Measurements from ENCODE around the gene GPC6.

DNA sequence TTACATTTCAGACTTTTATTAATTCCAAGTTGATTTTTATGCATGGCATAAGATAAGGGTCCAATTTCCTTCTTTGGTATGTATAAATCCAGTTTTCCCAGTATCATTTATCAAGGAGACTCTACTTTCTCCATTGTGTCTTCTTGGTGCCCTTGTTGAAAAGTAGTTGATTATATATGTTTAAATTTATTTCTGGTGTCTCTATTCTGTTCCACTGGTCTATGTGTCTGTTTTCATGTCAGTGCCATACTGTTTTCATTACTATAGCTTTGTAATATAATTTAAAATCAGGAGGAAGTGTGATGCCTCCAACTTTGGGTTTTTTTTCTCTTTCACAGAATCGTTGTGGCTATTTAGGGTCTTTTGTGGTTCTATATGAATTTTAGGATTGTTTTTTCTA is 1019.9 kb downstream of the GPC6 start:
- TF ChIP-seq GABPA (IDR thresholded peaks at IDR 0.05 in 1 of 2, conservative IDR thresholded peaks at IDR 0.05 in 1 of 2): no peak
- TF ChIP-seq, protein P1, sequence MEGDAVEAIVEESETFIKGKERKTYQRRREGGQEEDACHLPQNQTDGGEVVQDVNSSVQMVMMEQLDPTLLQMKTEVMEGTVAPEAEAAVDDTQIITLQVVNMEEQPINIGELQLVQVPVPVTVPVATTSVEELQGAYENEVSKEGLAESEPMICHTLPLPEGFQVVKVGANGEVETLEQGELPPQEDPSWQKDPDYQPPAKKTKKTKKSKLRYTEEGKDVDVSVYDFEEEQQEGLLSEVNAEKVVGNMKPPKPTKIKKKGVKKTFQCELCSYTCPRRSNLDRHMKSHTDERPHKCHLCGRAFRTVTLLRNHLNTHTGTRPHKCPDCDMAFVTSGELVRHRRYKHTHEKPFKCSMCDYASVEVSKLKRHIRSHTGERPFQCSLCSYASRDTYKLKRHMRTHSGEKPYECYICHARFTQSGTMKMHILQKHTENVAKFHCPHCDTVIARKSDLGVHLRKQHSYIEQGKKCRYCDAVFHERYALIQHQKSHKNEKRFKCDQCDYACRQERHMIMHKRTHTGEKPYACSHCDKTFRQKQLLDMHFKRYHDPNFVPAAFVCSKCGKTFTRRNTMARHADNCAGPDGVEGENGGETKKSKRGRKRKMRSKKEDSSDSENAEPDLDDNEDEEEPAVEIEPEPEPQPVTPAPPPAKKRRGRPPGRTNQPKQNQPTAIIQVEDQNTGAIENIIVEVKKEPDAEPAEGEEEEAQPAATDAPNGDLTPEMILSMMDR (IDR thresholded peaks at IDR 0.05; ENCODE audit: low read depth, low read length, missing input control): no peak
- TF ChIP-seq TAF1 (conservative IDR thresholded peaks at IDR 0.05): no peak
- no peak for TF ChIP-seq ATF3 (IDR thresholded peaks at IDR 0.05)
- TF ChIP-seq, protein P2, sequence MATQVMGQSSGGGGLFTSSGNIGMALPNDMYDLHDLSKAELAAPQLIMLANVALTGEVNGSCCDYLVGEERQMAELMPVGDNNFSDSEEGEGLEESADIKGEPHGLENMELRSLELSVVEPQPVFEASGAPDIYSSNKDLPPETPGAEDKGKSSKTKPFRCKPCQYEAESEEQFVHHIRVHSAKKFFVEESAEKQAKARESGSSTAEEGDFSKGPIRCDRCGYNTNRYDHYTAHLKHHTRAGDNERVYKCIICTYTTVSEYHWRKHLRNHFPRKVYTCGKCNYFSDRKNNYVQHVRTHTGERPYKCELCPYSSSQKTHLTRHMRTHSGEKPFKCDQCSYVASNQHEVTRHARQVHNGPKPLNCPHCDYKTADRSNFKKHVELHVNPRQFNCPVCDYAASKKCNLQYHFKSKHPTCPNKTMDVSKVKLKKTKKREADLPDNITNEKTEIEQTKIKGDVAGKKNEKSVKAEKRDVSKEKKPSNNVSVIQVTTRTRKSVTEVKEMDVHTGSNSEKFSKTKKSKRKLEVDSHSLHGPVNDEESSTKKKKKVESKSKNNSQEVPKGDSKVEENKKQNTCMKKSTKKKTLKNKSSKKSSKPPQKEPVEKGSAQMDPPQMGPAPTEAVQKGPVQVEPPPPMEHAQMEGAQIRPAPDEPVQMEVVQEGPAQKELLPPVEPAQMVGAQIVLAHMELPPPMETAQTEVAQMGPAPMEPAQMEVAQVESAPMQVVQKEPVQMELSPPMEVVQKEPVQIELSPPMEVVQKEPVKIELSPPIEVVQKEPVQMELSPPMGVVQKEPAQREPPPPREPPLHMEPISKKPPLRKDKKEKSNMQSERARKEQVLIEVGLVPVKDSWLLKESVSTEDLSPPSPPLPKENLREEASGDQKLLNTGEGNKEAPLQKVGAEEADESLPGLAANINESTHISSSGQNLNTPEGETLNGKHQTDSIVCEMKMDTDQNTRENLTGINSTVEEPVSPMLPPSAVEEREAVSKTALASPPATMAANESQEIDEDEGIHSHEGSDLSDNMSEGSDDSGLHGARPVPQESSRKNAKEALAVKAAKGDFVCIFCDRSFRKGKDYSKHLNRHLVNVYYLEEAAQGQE (IDR thresholded peaks at IDR 0.05): no peak
- TF ChIP-seq FOXA1 (IDR thresholded peaks at IDR 0.05): no peak
- TF ChIP-seq SP1 (IDR thresholded peaks at IDR 0.05): no peak
- TF ChIP-seq RAD21 (IDR thresholded peaks at IDR 0.05): no peak
- TF ChIP-seq YY1 (IDR thresholded peaks at IDR 0.05): no peak
- TF ChIP-seq MAX (IDR thresholded peaks at IDR 0.05): no peak
- TF ChIP-seq ZBTB33 (IDR thresholded peaks at IDR 0.05): no peak
- no peak for TF ChIP-seq RXRA (IDR thresholded peaks at IDR 0.05)
- TF ChIP-seq JUND (IDR thresholded peaks at IDR 0.05): no peak
- no peak for TF ChIP-seq HNF4A (conservative IDR thresholded peaks at IDR 0.05)

Data from liver (tissue), 3 donors.